ENCODE data around the gene SYPL1.

Gene SYPL1

DNA sequence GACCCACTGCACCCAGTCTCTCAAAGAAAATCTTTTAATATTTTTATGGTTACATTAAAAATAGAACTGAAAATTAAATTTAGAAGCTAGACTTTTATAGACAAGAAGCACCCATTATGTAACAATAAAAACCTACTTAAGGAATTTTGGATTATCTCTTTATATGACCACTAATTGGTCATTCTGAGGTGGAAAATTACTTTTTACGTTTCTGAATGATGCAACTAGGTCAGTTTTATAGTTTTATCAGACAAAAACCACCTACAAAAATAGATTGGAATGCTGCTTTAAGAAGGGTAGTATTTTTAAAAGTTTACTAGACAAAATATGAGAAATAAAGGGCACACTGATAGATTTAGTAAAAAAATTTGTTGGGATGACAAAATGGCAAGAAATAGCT lies 16.5 kb downstream of the SYPL1 start:
- DNase-seq (ENCODE audit: extremely low read depth in 1 of 2, low read depth in 1 of 2) = no peak

DNA sequence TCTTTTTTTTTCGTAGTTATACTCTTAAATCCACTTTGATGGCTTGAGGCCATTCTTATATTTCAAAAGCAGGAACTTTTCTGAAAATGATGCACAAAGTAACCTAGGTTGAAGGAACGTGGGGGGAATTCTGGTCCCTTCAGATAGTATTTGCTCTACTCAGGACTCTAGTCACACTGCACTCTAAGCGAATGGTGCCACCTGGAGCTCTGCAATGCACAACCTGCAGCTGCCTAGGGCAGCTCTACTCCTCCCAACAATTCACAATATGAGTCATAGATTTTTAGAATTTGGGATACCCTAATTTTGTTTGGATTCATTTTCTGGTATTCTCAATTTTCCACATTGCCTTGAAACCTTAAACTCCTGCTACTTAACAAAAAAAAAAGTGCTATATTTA lies 17.3 kb downstream of the SYPL1 start:
- no peak for DNase-seq (ENCODE audit: extremely low read depth in 1 of 2, low read depth in 1 of 2)

DNA sequence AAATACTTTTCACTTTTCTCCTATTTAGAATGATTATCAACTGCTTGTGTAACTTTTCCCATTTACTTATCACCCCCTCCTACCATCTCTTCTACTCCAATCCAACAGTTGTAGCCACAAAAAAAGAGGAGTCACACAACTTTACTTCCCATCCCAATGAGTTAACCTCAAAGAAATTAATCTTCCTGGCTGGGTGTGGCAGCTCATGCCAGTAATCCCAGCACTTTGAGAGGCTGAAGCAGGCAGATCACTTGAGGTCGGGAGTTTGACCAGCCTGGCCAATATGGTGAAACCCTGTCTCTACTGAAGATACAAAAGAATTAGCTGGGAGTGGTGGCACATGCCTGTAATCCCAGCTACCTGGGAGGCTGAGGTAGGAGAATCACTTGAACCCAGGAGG lies 19.9 kb downstream of the SYPL1 start:
- no peak for DNase-seq (ENCODE audit: extremely low read depth in 1 of 2, low read depth in 1 of 2)

DNA sequence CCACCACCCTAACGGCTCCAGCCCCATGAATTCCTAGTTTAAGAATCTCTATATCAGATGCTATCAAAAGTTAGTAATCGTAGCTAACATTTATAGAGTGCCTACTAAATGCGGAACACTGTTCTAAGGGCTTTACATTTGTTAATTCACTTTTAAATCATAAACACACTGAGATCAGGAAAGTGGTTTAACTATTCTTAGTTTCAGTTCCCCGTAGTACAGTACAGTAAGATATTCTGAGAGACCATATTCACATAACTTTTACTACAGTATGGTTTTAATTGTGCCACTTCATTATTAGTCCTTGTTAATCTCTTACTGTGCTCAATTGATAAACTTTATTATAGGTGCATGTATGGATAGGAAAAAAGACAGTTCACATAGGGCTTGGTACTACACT lies 22.5 kb downstream of the SYPL1 start:
- no peak for DNase-seq (ENCODE audit: extremely low read depth in 1 of 2, low read depth in 1 of 2)

DNA sequence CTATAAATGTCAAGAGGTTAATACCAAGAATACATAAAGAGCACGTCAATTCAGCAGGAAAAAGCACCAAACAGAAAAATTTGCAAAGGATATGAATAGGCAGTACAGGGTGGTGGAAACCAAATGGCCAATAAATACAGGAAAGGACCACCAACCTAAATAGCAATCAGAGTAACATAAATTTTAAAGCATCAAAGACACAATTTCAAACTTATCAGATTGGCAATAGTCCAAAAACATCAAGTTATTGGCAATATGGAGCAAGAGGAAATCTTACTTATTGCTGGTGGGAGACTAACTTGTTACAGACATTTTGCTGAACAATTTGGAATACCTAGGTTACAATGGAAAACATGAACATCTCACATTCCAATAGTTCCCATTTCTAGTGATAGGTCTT lies 24.1 kb downstream of the SYPL1 start:
- DNase-seq (ENCODE audit: extremely low read depth in 1 of 2, low read depth in 1 of 2) = no peak

DNA sequence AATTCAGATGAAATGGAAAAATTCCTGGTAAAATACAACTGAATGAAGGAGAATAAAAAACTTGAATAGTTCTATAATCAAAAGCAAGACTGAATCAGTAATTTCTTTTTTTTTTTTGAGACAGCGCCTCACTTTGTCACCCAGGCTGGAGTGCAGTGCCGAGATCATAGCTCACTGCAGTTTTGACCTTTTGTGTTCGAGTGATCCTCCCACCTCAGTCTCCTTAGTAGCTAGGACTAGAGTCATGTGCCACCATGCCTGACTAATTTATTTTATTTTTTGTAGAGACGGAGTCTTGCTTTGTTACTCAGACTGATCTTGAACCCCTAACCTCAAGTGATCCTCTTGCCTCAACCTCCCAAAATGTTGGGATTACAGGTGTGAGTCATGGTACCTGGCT lies 26.1 kb downstream of the SYPL1 start:
- no peak for DNase-seq (ENCODE audit: extremely low read depth in 1 of 2, low read depth in 1 of 2)

DNA sequence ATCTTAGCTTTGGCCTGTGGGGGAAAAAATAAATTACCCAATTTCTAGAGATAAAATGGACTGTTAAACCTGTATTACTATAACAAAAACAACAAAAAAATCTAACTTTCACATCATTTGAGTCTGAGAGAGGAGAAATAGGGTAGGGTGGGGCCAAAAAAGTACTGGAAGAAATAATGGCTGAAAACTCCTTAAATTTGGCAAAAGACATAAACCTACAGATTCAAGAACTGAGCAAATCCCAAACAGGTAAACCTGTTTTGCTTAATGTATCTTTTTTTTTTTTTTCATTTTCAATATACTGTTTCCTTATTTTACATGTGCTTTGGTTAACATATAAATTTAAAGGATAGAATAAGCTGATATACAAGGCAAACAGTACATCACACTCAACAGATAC lies 27.1 kb downstream of the SYPL1 start:
- no peak for DNase-seq (ENCODE audit: extremely low read depth in 1 of 2, low read depth in 1 of 2)

DNA sequence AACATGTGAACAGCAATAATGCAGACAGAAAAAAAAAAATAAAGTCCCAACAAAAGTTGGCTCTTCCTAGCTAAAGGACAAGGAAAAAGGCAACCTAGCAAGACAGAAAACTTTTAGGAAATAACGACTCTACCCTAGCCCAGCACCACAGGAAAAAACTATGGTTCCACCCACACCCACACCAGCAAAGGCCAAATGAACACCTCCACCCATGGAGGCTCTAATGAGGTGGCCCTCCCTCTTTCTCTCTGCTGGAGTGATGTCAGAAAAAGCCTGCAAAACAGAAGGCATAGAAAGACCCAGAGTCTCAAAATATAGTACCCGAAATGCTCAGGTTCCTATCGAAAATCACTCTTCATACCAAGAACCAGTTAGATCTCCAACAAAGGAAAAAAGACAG lies 28.4 kb downstream of the SYPL1 start:
- DNase-seq (ENCODE audit: extremely low read depth in 1 of 2, low read depth in 1 of 2) = no peak

DNA sequence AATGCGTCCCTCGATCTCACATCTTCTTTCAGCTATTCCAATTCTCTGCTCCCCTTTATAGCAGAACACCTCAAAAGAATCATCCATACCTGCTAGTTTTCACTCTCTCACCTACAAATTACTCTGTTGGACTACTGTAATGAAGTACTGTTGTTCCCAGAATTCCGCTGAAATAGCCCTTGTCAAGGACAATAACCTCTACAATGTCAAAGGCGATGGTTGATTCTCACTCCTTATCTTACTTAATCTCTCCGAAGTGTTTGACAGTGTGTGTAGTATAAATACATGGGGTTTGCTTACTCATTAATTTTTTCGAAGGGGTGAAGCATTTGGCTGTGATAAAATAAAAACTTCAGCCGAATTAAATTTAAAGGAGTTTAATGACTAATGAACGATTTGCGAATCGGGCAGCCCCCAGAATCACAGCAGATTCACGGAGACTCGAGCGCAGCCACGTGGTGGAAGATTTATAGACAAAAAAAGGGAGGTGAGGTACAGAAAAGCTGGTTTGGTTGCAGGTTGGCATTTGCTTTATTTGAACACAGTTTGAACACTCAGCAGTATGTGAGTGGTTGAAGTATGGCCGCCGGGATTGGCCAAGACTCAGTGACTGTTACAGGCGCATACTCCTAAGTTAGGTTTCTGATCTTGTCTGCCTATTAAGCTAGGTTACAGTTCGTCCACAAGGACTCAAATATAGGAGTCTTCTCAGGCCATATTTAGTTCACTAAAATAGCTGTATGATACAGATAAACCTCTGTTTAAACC lies 29.8 kb downstream of the SYPL1 start:
- no peak for DNase-seq (ENCODE audit: extremely low read depth in 1 of 2, low read depth in 1 of 2)

DNA sequence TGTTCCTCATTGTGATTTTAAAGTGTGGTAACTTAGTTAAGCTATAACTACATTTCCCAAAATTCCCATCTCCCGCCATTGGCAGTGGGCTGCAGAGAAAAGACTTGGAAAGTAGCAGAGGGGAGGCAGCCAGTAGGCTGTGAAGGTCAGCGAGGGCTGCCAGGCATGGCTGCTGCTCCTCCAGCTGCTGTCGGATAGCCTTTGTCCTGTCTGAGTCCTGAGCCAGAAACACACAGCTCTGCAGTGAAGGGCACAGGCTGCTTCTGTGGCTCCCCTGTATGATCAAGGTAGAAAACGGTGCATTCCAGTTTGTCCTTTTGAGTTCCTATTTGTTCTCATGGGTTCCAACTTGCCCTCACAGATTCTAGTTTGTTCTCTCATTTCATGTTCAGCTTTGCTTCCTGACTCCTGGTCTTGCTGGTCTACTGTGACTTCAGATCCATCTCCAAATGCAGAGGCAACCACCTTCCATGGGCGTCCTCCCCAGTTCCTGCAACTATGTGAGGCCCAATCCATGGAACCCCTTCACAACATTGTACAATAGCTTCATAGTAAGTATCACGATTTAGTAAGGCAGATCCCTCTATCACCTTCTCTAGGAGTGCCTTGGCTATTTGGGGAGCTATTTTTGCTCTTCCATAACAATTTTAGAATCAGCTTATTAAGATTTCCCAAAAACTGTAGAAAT lies 31.7 kb downstream of the SYPL1 start:
- DNase-seq (ENCODE audit: extremely low read depth in 1 of 2, low read depth in 1 of 2) = no peak

DNA sequence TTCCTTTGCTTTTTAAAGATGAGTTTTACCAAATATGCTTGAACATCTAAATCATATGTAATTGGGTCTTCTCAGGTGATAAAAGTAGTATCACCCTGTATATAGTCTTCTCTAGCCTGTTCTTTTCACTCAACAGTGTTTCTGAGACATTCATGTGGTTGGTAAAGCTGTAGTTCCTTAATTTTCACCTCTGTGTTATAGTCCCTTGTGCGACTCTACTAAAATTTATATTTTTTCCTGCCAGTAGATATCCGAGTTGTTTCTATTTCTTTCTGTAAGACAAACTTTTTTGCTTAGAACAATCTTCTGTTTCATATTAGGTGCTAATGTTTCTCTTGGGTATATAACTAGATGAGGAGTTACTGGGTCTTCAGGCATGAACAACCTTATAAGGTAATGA lies 35.6 kb downstream of the SYPL1 start:
- DNase-seq (ENCODE audit: extremely low read depth in 1 of 2, low read depth in 1 of 2) = no peak

DNA sequence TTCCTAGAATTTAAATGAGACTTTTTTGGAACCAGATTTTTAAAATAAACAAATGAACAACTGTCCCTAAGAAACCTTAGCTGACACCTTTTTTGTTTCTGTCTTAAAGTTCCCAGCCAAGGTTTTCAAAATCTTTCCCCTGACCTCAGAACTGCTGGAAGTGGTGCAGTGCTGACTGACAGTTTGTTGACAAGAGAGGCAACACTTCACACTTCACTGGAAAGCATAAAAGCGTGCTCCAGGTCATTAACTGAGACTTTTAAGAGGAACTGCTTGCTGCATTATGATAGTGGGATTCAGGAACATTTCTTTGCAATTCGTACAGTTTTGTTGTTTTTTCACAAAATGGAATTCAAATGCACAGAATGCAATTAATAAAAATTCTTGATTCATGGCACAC lies 36.2 kb downstream of the SYPL1 start:
- no peak for DNase-seq (ENCODE audit: extremely low read depth in 1 of 2, low read depth in 1 of 2)

DNA sequence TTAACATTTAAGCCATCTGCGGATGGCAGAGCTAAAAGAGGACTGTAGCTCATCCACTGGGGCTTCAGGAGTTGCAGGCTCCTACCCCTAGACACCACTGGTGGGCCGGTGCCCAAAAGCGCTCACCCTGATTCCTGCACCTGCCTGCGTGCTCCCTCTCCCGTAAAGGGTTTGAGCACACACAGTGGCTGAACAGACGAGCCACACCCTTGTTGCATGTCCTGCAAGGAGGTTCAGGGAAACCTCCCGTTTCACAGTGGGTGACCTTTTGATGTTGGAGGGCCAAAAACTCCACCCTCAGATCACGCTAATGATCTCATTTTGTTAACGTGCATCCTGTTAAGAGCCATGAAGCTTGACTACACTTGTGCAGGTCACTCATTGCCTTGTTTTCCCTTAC lies 37.9 kb downstream of the SYPL1 start:
- no peak for DNase-seq (ENCODE audit: extremely low read depth in 1 of 2, low read depth in 1 of 2)

DNA sequence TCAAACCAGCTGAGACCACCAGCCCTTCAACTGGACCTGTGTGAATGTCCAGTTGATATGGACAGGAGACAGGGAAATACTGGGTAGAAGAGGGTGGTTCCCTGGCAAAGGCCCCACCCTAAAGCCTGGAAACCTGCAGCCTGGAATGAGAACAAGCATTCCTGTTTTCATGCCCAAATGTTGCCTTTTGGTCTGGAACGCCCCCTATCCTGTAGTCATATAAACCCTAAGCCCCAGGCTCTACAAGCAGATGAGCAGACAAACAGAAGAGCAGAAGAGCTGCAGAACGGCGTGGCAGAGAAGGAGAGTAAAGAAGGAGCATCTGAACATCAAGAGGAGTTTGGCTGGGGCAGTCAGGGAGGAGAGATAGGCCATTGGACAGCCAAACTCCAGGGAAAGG lies 38.4 kb downstream of the SYPL1 start:
- no peak for DNase-seq (ENCODE audit: extremely low read depth in 1 of 2, low read depth in 1 of 2)

DNA sequence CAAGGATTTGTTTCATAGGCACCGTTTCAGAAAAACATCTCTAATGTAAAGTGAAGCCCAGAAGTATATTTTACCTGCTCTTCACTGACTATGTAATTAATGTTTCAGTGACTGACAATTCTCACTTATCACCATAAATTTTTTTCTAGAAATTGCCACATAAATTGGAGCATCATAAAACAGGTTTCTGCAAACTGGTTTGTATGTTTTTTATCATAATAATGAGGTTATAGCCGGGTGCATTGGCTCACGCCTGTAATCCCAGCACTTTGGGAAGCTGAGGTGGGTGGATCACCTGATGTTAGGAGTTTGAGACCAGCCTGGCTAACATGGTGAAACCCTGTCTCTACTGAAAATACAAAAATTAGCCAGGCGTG lies 39.4 kb downstream of the SYPL1 start:
- DNase-seq (ENCODE audit: extremely low read depth in 1 of 2, low read depth in 1 of 2) = no peak

DNA sequence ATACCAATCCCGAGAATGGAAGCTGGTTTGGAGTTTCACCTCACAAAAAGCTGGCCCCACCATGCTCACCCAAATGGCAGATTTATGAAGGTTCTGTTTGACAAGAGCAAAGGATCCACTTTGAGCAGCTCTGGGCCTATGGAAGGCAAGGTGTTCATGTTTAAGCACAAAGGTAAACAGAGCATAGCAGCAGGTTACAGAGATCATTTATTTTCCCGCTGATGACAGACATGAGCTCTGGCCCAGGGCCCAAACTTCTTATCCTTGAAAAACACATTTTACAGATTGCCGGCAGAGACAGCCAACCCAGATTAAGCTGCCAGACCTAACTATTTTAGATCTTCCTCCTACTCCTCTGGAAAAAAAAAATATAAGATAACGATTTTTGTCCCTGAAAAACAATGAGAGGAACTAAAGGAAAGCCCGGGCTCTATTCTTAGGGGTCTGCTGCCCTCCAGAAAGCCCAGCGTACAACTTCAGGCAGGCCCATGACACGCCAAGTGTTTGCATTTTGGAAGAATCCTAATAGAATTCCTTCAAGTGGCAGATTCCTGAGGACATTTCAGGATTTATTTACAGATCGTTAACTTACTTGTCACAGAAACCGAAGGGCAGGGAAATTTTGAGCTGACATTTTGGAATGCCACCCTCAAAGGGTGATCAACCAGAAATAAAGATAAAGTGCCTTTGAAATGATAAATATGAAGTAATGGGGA lies 40.0 kb downstream of the SYPL1 start:
- no peak for DNase-seq (ENCODE audit: extremely low read depth in 1 of 2, low read depth in 1 of 2)

DNA sequence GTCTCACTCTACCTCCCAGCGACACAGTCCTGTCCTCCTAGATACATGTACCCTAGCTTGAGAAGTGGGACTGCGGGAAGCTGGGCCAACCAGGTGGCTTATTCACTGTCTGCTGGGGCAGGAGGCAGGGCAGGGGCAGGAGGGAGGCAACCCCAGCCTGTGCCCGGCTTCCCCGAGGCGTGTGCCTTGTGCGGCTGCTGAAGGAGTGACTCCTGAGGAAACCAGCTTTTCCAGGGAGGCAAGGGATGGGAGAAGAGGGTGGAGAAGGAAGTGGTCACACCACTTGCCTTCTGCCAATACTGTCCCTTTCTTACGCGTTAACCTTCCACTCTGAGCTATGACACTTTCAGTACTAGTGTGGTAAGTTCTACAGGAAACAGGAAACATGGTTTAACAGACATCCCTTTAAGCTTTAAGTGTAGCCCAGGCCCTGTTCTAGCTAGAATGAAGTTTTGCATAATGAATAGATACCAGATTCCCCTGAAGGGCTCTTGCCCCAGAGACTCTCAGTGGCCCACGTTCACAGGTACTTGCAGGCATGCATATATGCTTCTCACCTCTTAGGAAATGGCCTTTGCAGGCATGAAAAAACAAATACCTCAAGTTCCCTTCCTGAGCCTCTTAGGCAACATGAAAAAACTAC lies 40.6 kb downstream of the SYPL1 start:
- no peak for DNase-seq (ENCODE audit: extremely low read depth in 1 of 2, low read depth in 1 of 2)

DNA sequence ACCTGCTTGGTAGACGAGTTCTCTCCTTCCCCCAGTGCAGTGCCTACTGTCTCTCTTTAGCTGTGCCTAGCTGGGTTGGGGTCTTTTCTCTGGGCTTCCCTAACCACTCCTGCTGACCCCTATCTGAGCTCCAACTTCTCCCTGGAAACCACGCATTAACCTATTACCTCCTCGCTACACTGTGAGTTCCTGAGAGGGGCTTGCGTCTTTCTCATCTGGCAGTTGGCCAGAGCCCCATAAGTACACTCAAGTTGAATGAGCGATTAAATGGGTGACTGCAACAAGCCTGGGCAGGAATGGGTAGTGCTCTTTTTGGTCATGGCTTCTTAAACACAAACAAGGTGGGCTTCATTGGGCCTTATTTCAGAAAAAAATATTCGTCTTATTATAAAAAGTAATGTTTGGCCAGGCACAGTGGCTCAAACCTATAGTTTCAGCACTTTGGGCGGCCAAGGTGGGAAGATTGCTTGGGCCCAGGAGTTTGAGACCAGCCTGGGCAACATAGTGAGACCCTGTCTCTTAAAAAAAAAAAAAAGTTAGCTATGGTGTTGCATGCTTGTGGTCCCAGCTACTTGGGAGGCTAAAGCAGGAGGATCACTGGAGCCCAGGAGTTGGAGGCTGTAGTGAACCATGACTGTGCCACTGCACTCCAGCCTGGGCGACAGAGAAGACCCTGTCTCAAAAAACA lies 41.4 kb downstream of the SYPL1 start:
- DNase-seq (ENCODE audit: extremely low read depth in 1 of 2, low read depth in 1 of 2) = no peak

DNA sequence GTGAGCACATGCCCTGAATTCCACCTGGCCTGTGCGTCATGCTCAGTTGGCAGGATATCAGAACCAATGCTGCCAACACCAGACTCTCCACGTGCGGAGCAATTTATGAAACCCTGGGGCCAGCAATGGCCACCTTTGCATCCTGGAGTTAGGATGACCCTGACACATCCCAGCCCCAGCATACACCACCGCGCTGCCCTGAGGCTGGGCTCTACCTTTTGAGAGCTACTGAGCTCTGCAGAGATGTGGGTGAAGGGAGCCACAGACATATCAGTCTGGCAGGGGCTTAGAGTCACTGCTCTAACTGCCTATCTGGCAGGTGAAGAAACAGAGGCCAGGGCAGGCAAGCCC lies 41.9 kb downstream of the SYPL1 start:
- no peak for DNase-seq (ENCODE audit: extremely low read depth in 1 of 2, low read depth in 1 of 2)

DNA sequence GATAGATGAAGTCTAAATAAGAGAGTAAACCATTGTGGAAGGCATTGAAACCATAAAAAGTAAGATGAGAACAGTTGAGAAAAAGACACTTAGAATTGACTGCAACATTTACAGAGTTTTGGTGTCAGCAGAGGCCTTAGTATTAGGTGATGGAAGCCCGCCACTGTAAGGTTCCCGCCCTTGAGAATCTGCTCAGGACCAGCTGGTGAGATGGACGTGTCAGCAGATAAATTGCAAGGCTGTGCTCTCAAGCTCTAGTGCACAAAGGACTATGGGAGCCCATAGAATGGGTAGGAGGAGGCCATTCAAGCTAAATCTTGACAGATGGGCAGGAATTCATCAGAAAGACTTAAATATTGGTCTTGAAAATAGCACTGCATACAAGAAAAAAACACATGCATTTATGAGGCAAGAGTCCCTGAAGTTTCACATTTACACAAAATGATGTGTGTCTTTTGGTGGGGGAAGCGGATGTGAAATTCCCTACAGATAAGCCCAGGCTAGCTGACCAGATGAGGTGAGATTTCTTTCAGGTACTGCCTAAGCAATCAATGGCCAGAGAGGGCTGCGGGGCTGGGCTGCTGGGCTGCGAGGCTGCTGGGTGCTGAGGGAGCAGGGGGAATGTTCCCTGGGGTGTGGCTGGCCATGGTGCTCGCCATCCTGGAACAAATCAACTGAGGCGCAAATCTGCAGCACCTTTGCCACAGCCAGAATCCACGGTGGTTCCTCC lies 42.5 kb downstream of the SYPL1 start:
- DNase-seq (ENCODE audit: extremely low read depth in 1 of 2, low read depth in 1 of 2) = no peak

DNA sequence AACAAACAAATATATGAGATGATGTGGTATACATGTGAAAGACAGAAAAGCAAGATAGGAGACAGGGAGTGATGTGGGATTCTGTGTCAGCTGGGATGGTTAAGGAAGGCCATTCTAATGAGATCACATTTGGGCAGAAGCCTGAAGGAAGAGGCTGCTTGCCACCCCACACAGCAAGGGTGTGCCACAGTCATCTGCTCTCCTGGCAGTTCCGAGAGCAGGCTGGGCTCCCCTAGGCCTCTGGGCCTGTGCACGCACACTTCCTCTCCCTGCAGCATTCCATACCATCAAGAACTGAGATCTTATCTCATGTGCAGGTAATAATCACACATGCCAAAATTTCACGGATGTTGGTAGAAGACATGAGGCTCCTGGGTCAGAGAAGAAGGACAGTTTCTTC lies 43.1 kb downstream of the SYPL1 start:
- no peak for DNase-seq (ENCODE audit: extremely low read depth in 1 of 2, low read depth in 1 of 2)

Measured in stimulated activated CD8-positive, alpha-beta memory T cell treated with anti-CD3 and anti-CD28 coated beads, Interleukin-7, amount 100 ng/mL, for 48 hours (primary cell).